H1 (cell line): ENCODE results near the gene KIF3B. TPM values are rescaled to one million over a fixed set of nuclear protein-coding genes. Genes with fewer than 3 reads are reported as not detected.

Source experiments
- CTCF ChIA-PET: fragments of 300-600 bp; sonication (Branson Sonifier 250); formaldehyde crosslinking; loops from one replicate; lab custom pipeline; 2021; ENCODE audit not compliant: partially characterized antibody; lab: Charles Lee
- POLR2A ChIA-PET: fragments of 300-600 bp; sonication (Branson Sonifier 250); formaldehyde crosslinking; loops from one replicate; lab custom pipeline; 2021; ENCODE audit warnings: inconsistent platforms; ENCODE audit not compliant: partially characterized antibody; lab: Charles Lee
- DNase-seq, 2 experiments: peaks; one replicate each; pipeline versions ENCODE4 v3.0.0 to v3.0.0-alpha.2; 2010 to 2022; ENCODE audit warnings: low spot score in 2 of 2, low read depth in 1 of 2, mixed read lengths in 1 of 2
- FAIRE-seq: peaks from 2 replicates; lab custom pipeline; 2011; peaks lifted over from hg19 to GRCh38; lab: Jason Lieb, UNC
- H2AFZ ChIP-seq: 2 replicates; pipeline ENCODE4 v1.8.1; 2012; ENCODE audit warnings: low read length, inconsistent platforms
- H2AK5ac ChIP-seq: 2 replicates; pipeline ENCODE4 v1.6.1; 2013; ENCODE audit warnings: low read depth, low read length
- H2BK120ac ChIP-seq: replicated peaks from 2 replicates; pipeline ENCODE3; 2013; ENCODE audit warnings: low read depth, low read length, inconsistent platforms
- H2BK12ac ChIP-seq: 2 replicates; pipeline ENCODE4 v1.6.1; 2013; ENCODE audit warnings: low read depth, low read length
- H2BK15ac ChIP-seq: 2 replicates; pipeline ENCODE4 v1.6.1; 2013; ENCODE audit warnings: low read length
- H2BK20ac ChIP-seq: 2 replicates; pipeline ENCODE4 v1.6.1; 2013; ENCODE audit warnings: low read length
- H2BK5ac ChIP-seq: 2 replicates; pipeline ENCODE4 v1.6.1; 2013; ENCODE audit warnings: low read depth, low read length
- H3K14ac ChIP-seq: 2 replicates; pipeline ENCODE4 v1.6.1; 2013; ENCODE audit warnings: inconsistent platforms; ENCODE audit not compliant: insufficient read length
- H3K18ac ChIP-seq: 2 replicates; pipeline ENCODE4 v1.6.1; 2013; ENCODE audit warnings: low read length; ENCODE audit errors: extremely low read depth
- H3K23ac ChIP-seq: 2 replicates; pipeline ENCODE4 v1.6.1; 2013; ENCODE audit warnings: inconsistent platforms; ENCODE audit not compliant: insufficient read length
- H3K23me2 ChIP-seq: 2 replicates; pipeline ENCODE4 v1.6.1; 2013; ENCODE audit warnings: low read depth, low read length
- H3K27ac ChIP-seq: 2 replicates; pipeline ENCODE4 v1.6.1; 2011; ENCODE audit warnings: low read depth, low read length, inconsistent platforms
- H3K27me3 ChIP-seq, 4 experiments: replicated peaks in 1 of 4; 1 replicate in 1 of 4; 2 replicates in 3 of 4; pipeline versions ENCODE4 v1.6.1 to v1.8.1; 2011 to 2013; ENCODE audit warnings: low read length in 3 of 4, mild to moderate bottlenecking in 3 of 4, inconsistent platforms in 2 of 4, mixed read lengths in 2 of 4, moderate library complexity in 1 of 4; ENCODE audit not compliant: control insufficient read depth in 3 of 4, insufficient read depth in 3 of 4; ENCODE audit errors: extremely low read depth in 1 of 4
- H3K36me3 ChIP-seq, 4 experiments: 2 replicates each; pipeline versions ENCODE4 v1.6.1 to v1.8.1; 2011 to 2013; ENCODE audit warnings: mild to moderate bottlenecking in 4 of 4, low read length in 3 of 4, moderate library complexity in 2 of 4, control low read depth in 1 of 4, inconsistent platforms in 1 of 4; ENCODE audit not compliant: insufficient read depth in 4 of 4, control insufficient read depth in 2 of 4
- H3K4ac ChIP-seq: replicated peaks from 2 replicates; pipeline ENCODE3; 2013; ENCODE audit warnings: low read length, low read depth, mixed read lengths, inconsistent platforms; ENCODE audit not compliant: insufficient read length
- H3K4me1 ChIP-seq, 4 experiments: replicated peaks in 1 of 4; 1 replicate in 1 of 4; 2 replicates in 3 of 4; pipeline versions ENCODE4 v1.6.1 to v1.8.1; 2011 to 2013; ENCODE audit warnings: low read length in 3 of 4, inconsistent platforms in 2 of 4, mixed read lengths in 1 of 4; ENCODE audit not compliant: insufficient read depth in 4 of 4, control insufficient read depth in 3 of 4
- H3K4me2 ChIP-seq, 2 experiments: 2 replicates each; pipeline versions ENCODE4 v1.6.1 to v1.8.1; 2011 to 2013; ENCODE audit warnings: low read depth in 2 of 2, low read length in 2 of 2, control low read depth in 1 of 2, inconsistent platforms in 1 of 2, mild to moderate bottlenecking in 1 of 2; ENCODE audit not compliant: insufficient read depth in 1 of 2
- H3K4me3 ChIP-seq, 4 experiments: fragments of 200-600, 300-600 bp in 1 of 4; sonication (generic), shearing (Covaris generic), sonication (Bioruptor Twin) in 1 of 4; 2 replicates each; pipeline versions ENCODE4 v1.5.1 to v1.8.1; 2011 to 2016; ENCODE audit warnings: low read length in 4 of 4, low read depth in 3 of 4, control low read depth in 2 of 4, inconsistent platforms in 2 of 4, mild to moderate bottlenecking in 2 of 4, mixed read lengths in 1 of 4, moderate library complexity in 1 of 4; ENCODE audit not compliant: insufficient read depth in 2 of 4; ENCODE audit errors: extremely low read depth in 1 of 4
- H3K56ac ChIP-seq: replicated peaks from 2 replicates; pipeline ENCODE3; 2013; ENCODE audit warnings: low read depth, mild to moderate bottlenecking, mixed read lengths, low read length, inconsistent platforms; ENCODE audit not compliant: insufficient read length
- H3K79me1 ChIP-seq: 2 replicates; pipeline ENCODE4 v1.6.1; 2013; ENCODE audit warnings: low read depth, low read length, control low read depth
- H3K79me2 ChIP-seq, 2 experiments: 2 replicates each; pipeline versions ENCODE4 v1.6.1 to v1.8.1; 2012 to 2013; ENCODE audit warnings: low read length in 2 of 2, mild to moderate bottlenecking in 2 of 2, inconsistent platforms in 1 of 2; ENCODE audit not compliant: insufficient read depth in 2 of 2, control insufficient read depth in 1 of 2
- H3K9ac ChIP-seq, 4 experiments: replicated peaks in 1 of 4; 1 replicate in 1 of 4; 2 replicates in 3 of 4; pipeline versions ENCODE4 v1.6.1 to v1.8.1; 2011 to 2013; ENCODE audit warnings: low read depth in 3 of 4, low read length in 3 of 4, control low read depth in 2 of 4, mild to moderate bottlenecking in 2 of 4, moderate library complexity in 2 of 4, inconsistent platforms in 1 of 4; ENCODE audit errors: extremely low read depth in 1 of 4
- H3K9me3 ChIP-seq, 2 experiments: 2 replicates each; pipeline versions ENCODE4 v1.6.1 to v1.8.1; 2012 to 2013; ENCODE audit warnings: mild to moderate bottlenecking in 2 of 2, moderate library complexity in 2 of 2, control low read depth in 1 of 2, inconsistent platforms in 1 of 2, low read depth in 1 of 2, low read length in 1 of 2, mixed read lengths in 1 of 2; ENCODE audit not compliant: insufficient read depth in 2 of 2
- H4K20me1 ChIP-seq, 2 experiments: replicated peaks in 1 of 2; 2 replicates each; pipeline versions ENCODE3 to v1.8.1; 2011 to 2013; ENCODE audit warnings: inconsistent platforms in 2 of 2, low read length in 2 of 2, mild to moderate bottlenecking in 1 of 2; ENCODE audit not compliant: insufficient read depth in 2 of 2, control insufficient read depth in 1 of 2
- H4K5ac ChIP-seq: 2 replicates; pipeline ENCODE4 v1.6.1; 2013; ENCODE audit warnings: low read length, low read depth, mixed read lengths, inconsistent platforms; ENCODE audit not compliant: insufficient read length
- H4K8ac ChIP-seq: 2 replicates; pipeline ENCODE4 v1.8.0; 2013; ENCODE audit warnings: mild to moderate bottlenecking, moderate library complexity, low read length, inconsistent platforms; ENCODE audit not compliant: insufficient read depth; ENCODE audit errors: extremely low read depth
- H4K91ac ChIP-seq: replicated peaks from 2 replicates; pipeline ENCODE3; 2013; ENCODE audit warnings: low read length, mixed read lengths, inconsistent platforms; ENCODE audit not compliant: insufficient read length
- CBX5 ChIP-seq: fragments of 300-800, 300-1000 bp; sonication (generic); IDR thresholded peaks from 2 replicates; pipeline ENCODE4 v1.7.1; 2016; ENCODE audit warnings: antibody characterized with exemption, low read length, low read depth
- CBX8 ChIP-seq: fragments of 300-800, 300-1000 bp; sonication (generic); IDR thresholded peaks from 2 replicates; pipeline ENCODE4 v1.7.1; 2016; ENCODE audit warnings: low read depth, low read length, borderline replicate concordance
- KDM4A ChIP-seq: IDR thresholded peaks from one replicate; pipeline ENCODE4 v1.7.1; 2012; ENCODE audit warnings: low read depth, mild to moderate bottlenecking, moderate library complexity, low read length, inconsistent platforms; ENCODE audit not compliant: severe bottlenecking
- SIN3A ChIP-seq, 2 experiments: IDR thresholded peaks in 1 of 2; conservative IDR thresholded peaks in 1 of 2; 2 replicates each; pipeline ENCODE4 v1.6.1; 2011 to 2012; ENCODE audit warnings: low read length in 2 of 2, improper control_type of control experiment in 1 of 2, low read depth in 1 of 2, mild to moderate bottlenecking in 1 of 2
- SIRT6 ChIP-seq: IDR thresholded peaks from one replicate; pipeline ENCODE4 v1.7.1; 2012; ENCODE audit warnings: low read length, inconsistent platforms
- WGBS, 2 experiments: shearing (Covaris generic) in 1 of 2; methylation state at CpG; one replicate each; pipeline versions ENCODE4 v1.1.6 to v1.1.7; 2013 to 2015; ENCODE audit warnings: low lambda C conversion rate in 2 of 2, mixed read lengths in 2 of 2, inconsistent platforms in 1 of 2, low coverage in 1 of 2, missing lambda C conversion rate in 1 of 2; ENCODE audit not compliant: insufficient replicate concordance in 2 of 2, insufficient coverage in 1 of 2, insufficient read length in 1 of 2; ENCODE audit errors: extremely low coverage in 1 of 2, missing lambda C conversion rate in 1 of 2; 5-methylcytosine and 5-hydroxymethylcytosine counted together
- polyA plus RNA-seq, 7 experiments: library from polyadenylated mRNA; depleted of rRNA in 3 of 7; stranded (reverse) in 5 of 7; unstranded in 2 of 7; fragments of >200 nt in 5 of 7; fragments of 200-250 nt in 2 of 7; gene quantifications; 1 replicate in 5 of 7; 2 replicates in 1 of 7; 4 replicates in 1 of 7; pipeline versions ENCODE4 v1.2.1 to v1.2.3, GENCODE V29; 2011 to 2013; ENCODE audit warnings: missing spikeins in 2 of 7, mixed read lengths in 2 of 7
- total RNA-seq: library from RNA; stranded (reverse); fragmentation: NEBNext Ultra II Directional; extraction: Animal tissue kit (Norgen Biotek cat#: 25700); gene quantifications from 2 replicates; pipeline ENCODE4 v1.2.1, GENCODE V29; 2021

KIF3B gene
- total and polyA plus RNA-seq, 2 of the 8 experiments (the other 6 are each of a cell fraction or from before 2014, with no cell fraction given), result 10.1 to 22.4 TPM

DNA sequence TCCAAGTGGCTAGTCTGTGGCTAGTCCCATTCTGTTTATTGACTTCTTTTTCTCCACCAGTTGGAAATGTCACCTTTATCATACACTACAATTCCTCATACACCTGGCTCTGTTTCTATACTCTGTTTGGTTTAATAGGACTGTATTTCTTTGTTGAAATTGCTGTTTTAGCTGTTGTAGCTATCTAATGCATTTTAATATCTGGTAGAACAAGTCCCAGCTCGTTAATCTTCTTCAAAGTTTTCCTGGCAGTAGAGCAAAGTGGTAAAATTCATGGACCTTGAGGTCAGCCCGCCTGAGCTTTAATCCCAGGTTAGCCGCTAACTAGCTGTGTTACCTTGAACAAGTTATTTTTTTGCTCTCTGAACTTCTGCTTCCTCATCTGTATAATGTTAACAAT lies 70.8 kb downstream of the KIF3B start:
- no peak overlapping the region for H4K5ac ChIP-seq
- no peak overlapping the region for H3K56ac ChIP-seq
- H2BK20ac ChIP-seq, result no peak overlapping the region
- H3K36me3 ChIP-seq, result no peaks in the 10 kb centered on the region
- ChIA-PET CTCF (interaction anchor here (0.7 kb wide), 1 partner anchor 10 kb away, joined by 3 read pairs; no protein-coding TSS in a partner anchor), POLR2A (interaction anchor here (1.3 kb wide), 1 partner anchor 9 kb away, joined by 5 read pairs; no protein-coding TSS in a partner anchor)
- no peak overlapping the region for H2BK15ac ChIP-seq
- no peak overlapping the region for H3K23ac ChIP-seq
- H3K9me3 ChIP-seq, result no peaks in the 10 kb centered on the region
- DNase-seq (no peak), FAIRE-seq (no peak)
- no peaks in the 10 kb centered on the region for H4K20me1 ChIP-seq
- H2AK5ac ChIP-seq, result no peak overlapping the region
- no peak overlapping the region for H4K8ac ChIP-seq
- no peaks in the 10 kb centered on the region for H3K79me2 ChIP-seq
- H2BK120ac ChIP-seq, result no peak overlapping the region
- no peak overlapping the region for H3K4me2 ChIP-seq
- H3K23me2 ChIP-seq, result no peaks in the 10 kb centered on the region
- WGBS, 2 experiments, result 83% methylated on average over 3 of the region's 3 CpGs; no CpG with 5 or more reads in 1 of the 2 experiments
- no peak overlapping the region for H3K27ac ChIP-seq
- peaks cover 0 to 11% (median 4%) of the 10 kb centered on the region in 4 experiments; a peak in 2 of 7 replicates for H3K4me1 ChIP-seq
- H2AFZ ChIP-seq, result no peak overlapping the region
- no peak overlapping the region for H2BK5ac ChIP-seq
- H3K27me3 ChIP-seq, result no peaks in the 10 kb centered on the region; a peak in 1 of 7 replicates
- no peak overlapping the region for H3K9ac ChIP-seq
- H3K4ac ChIP-seq, result no peak overlapping the region
- no peak overlapping the region for H4K91ac ChIP-seq
- no peak overlapping the region for H3K14ac ChIP-seq
- no peak overlapping the region for H3K18ac ChIP-seq
- no peak overlapping the region for H2BK12ac ChIP-seq
- H3K79me1 ChIP-seq, result no peaks in the 10 kb centered on the region
- no peak overlapping the region for H3K4me3 ChIP-seq
- TF ChIP-seq KDM4A (no peak), SIN3A (conservative IDR thresholded peaks at IDR 0.05 in 1 of 2, IDR thresholded peaks at IDR 0.05 in 1 of 2; ENCODE audit: low read depth in 1 of 2, low read length in 2 of 2) (no peak), CBX8 (no peak), CBX5 (no peak), SIRT6 (no peak)
